Testis (tissue), 3 donors: ENCODE data around the gene JOSD2. TPM values are rescaled to one million over a fixed set of nuclear protein-coding genes. Genes with fewer than 3 reads are reported as not detected.

Experiments used
- DNase-seq: peaks from one replicate; pipeline ENCODE4 v3.0.0-alpha.2; 2019
- H3K27ac ChIP-seq, 2 donors: fragments of 200-600 bp; sonication (generic); one replicate each; pipeline ENCODE4 v1.5.1; 2019
- H3K27me3 ChIP-seq: fragments of 200-600 bp; sonication (generic); one replicate; pipeline ENCODE4 v1.5.1; 2019
- H3K36me3 ChIP-seq: fragments of 200-600 bp; sonication (generic); one replicate; pipeline ENCODE4 v1.5.1; 2017; ENCODE audit warnings: low read depth; ENCODE audit errors: missing control alignments
- H3K4me1 ChIP-seq: fragments of 200-600 bp; sonication (generic); one replicate; pipeline ENCODE4 v1.5.1; 2019
- H3K4me3 ChIP-seq, 2 donors: fragments of 200-600 bp; sonication (generic); one replicate each; pipeline ENCODE4 v1.5.1; 2017 to 2019
- H3K9me3 ChIP-seq: fragments of 200-600 bp; sonication (generic); one replicate; pipeline ENCODE4 v1.5.1; 2017
- CTCF ChIP-seq, 3 experiments: fragments of 450-650 bp in 2 of 3; fragments of 200-600 bp in 1 of 3; sonication (generic) in 1 of 3; IDR thresholded peaks; one replicate each; pipeline ENCODE4 v1.5.1; 2016 to 2019; ENCODE audit warnings: antibody characterized with exemption in 3 of 3, mild to moderate bottlenecking in 2 of 3, moderate library complexity in 1 of 3
- POLR2A ChIP-seq: fragments of 450-650 bp; IDR thresholded peaks from one replicate; pipeline ENCODE4 v1.6.1; 2017; ENCODE audit warnings: antibody characterized with exemption, mild to moderate bottlenecking, moderate library complexity
- WGBS, 2 donors: methylation state at CpG; one replicate each; pipeline ENCODE4 v1.1.5; 2018; 5-methylcytosine and 5-hydroxymethylcytosine counted together
- intact Hi-C: fragments of 100-400 bp; cut with DNase I; formaldehyde crosslinking; loops from one replicate; pipeline ENCODE4 v1.15.1; 2023; ENCODE audit warnings: low total_unique reads
- polyA plus RNA-seq: library from polyadenylated mRNA; stranded (reverse); fragments of 350-450 nt; fragmentation: Illumina TruSeq; extraction: RNeasy Lipid Tissue Mini Kit (QIAGEN cat#74804); gene quantifications from one replicate; pipeline ENCODE4 v1.2.3, GENCODE V29; 2014; ENCODE audit warnings: low read depth, low replicate concordance; ENCODE audit not compliant: insufficient read depth
- total RNA-seq, 2 donors: library from RNA; depleted of rRNA; stranded (reverse); fragments of >200 nt; gene quantifications; one replicate each; pipeline ENCODE4 v1.2.3, GENCODE V29; 2016

The JOSD2 gene
- total and polyA plus RNA-seq, 3 donors from 2014 or later: 21.6 to 37.7 (median 26.1) TPM

GRCh38 chr19:50548191-50549058, 37.4 kb upstream of the JOSD2 start:
- no peak for DNase-seq
- Histone ChIP-seq H3K9me3 (no peaks in the 10 kb centered on the region), H3K36me3 (no peaks in the 10 kb centered on the region), H3K27me3 (no peaks in the 10 kb centered on the region), H3K4me3 (no peak overlapping the region), H3K27ac (no peak overlapping the region), H3K4me1 (peaks cover 4% of the 10 kb centered on the region)
- intact Hi-C loops: no loop called here
- TF ChIP-seq POLR2A (no peak), CTCF (IDR thresholded peaks at IDR 0.05) (no peak)
- WGBS, 2 donors: 89 to 92% methylated on average over 21 to 45 of the region's 45 CpGs

- Histone ChIP-seq H3K27ac (no peak overlapping the region), H3K36me3 (no peaks in the 10 kb centered on the region), H3K4me3 (no peak overlapping the region), H3K4me1 (peaks cover 4% of the 10 kb centered on the region), H3K27me3 (no peaks in the 10 kb centered on the region), H3K9me3 (no peaks in the 10 kb centered on the region)
- 75 to 77% methylated on average over 15 to 18 of the region's 18 CpGs for WGBS, 2 donors
- TF ChIP-seq CTCF (IDR thresholded peaks at IDR 0.05) (no peak), POLR2A (no peak)
- DNase-seq: no peak
- intact Hi-C loops: no loop called here
Measured at GRCh38 chr19:50547385-50548190, 36.6 kb upstream of the JOSD2 start.

GRCh38 chr19:50546527-50547221, 35.7 kb upstream of the JOSD2 start:
- no peaks in the 10 kb centered on the region for H3K36me3 ChIP-seq
- no peak for DNase-seq
- no peak overlapping the region for H3K4me3 ChIP-seq
- no peaks in the 10 kb centered on the region for H3K9me3 ChIP-seq
- intact Hi-C loops: no loop called here
- TF ChIP-seq CTCF (IDR thresholded peaks at IDR 0.05) (no peak), POLR2A (no peak)
- no peaks in the 10 kb centered on the region for H3K4me1 ChIP-seq
- H3K27me3 ChIP-seq: no peaks in the 10 kb centered on the region
- WGBS, 2 donors: 78 to 83% methylated on average over 27 to 29 of the region's 29 CpGs
- H3K27ac ChIP-seq: no peak overlapping the region

- no peaks in the 10 kb centered on the region for H3K9me3 ChIP-seq
- WGBS, 2 donors: 90 to 100% methylated on average over 5 to 21 of the region's 21 CpGs
- no peaks in the 10 kb centered on the region for H3K36me3 ChIP-seq
- no peak overlapping the region for H3K4me3 ChIP-seq
- no peaks in the 10 kb centered on the region for H3K27me3 ChIP-seq
- no peak for DNase-seq
- intact Hi-C loops: no loop called here
- H3K27ac ChIP-seq: no peak overlapping the region
- TF ChIP-seq POLR2A (no peak), CTCF (IDR thresholded peaks at IDR 0.05) (no peak)
- H3K4me1 ChIP-seq: no peaks in the 10 kb centered on the region
Measured at GRCh38 chr19:50542943-50543342, 32.0 kb upstream of the JOSD2 start.
